Neuronal stem cell (in vitro differentiated cells): Measurements from ENCODE around the gene FLRT3.

Experiments
- DNase-seq: peaks from one replicate; pipeline ENCODE4 v3.0.0-alpha.2; 2013; ENCODE audit warnings: low spot score
- H2AFZ ChIP-seq: one replicate; pipeline ENCODE4 v1.6.1; 2013; ENCODE audit warnings: mild to moderate bottlenecking, low read length, inconsistent platforms
- H2AK5ac ChIP-seq: 2 replicates; pipeline ENCODE4 v1.6.1; 2013; ENCODE audit warnings: low read depth, mild to moderate bottlenecking, inconsistent platforms, low read length, moderate library complexity, mixed read lengths
- H2BK120ac ChIP-seq: 2 replicates; pipeline ENCODE4 v1.6.1; 2013; ENCODE audit warnings: low read depth, mild to moderate bottlenecking, inconsistent platforms, low read length, moderate library complexity, mixed read lengths
- H2BK12ac ChIP-seq: one replicate; pipeline ENCODE4 v1.6.1; 2013; ENCODE audit warnings: low read length, inconsistent platforms
- H2BK15ac ChIP-seq: 2 replicates; pipeline ENCODE4 v1.6.1; 2013; ENCODE audit warnings: mild to moderate bottlenecking, low read length, inconsistent platforms, mixed read lengths
- H2BK5ac ChIP-seq: one replicate; pipeline ENCODE4 v1.6.1; 2013; ENCODE audit warnings: inconsistent platforms, mild to moderate bottlenecking, low read length, moderate library complexity
- H3K14ac ChIP-seq: one replicate; pipeline ENCODE4 v1.6.1; 2013; ENCODE audit warnings: low read length, inconsistent platforms
- H3K18ac ChIP-seq: 2 replicates; pipeline ENCODE4 v1.6.1; 2013; ENCODE audit warnings: low read length, inconsistent platforms
- H3K23ac ChIP-seq: 2 replicates; pipeline ENCODE4 v1.6.1; 2013; ENCODE audit warnings: low read depth, mild to moderate bottlenecking, mixed read lengths, low read length, inconsistent platforms; ENCODE audit not compliant: poor library complexity
- H3K27ac ChIP-seq: replicated peaks from 3 replicates; pipeline ENCODE4 v1.5.1; 2013; ENCODE audit warnings: low read length, inconsistent platforms
- H3K27me3 ChIP-seq, 3 experiments: 2 replicates each; pipeline ENCODE4 v1.6.1; 2013; ENCODE audit warnings: low read length in 3 of 3, mild to moderate bottlenecking in 2 of 3, inconsistent platforms in 1 of 3, low read depth in 1 of 3, mixed read lengths in 1 of 3, moderate library complexity in 1 of 3; ENCODE audit not compliant: control insufficient read depth in 3 of 3, insufficient read depth in 3 of 3
- H3K36me3 ChIP-seq, 2 donors: replicated peaks in 1 of 2; 2 replicates each; pipeline ENCODE4 v1.6.1; 2013; ENCODE audit warnings: low read length in 2 of 2; ENCODE audit not compliant: control insufficient read depth in 2 of 2, insufficient read depth in 2 of 2
- H3K4ac ChIP-seq: 2 replicates; pipeline ENCODE4 v1.6.1; 2013; ENCODE audit warnings: inconsistent platforms, mild to moderate bottlenecking, low read length, moderate library complexity
- H3K4me1 ChIP-seq, 2 donors: 1 replicate in 1 of 2; 2 replicates in 1 of 2; pipeline ENCODE4 v1.6.1; 2013; ENCODE audit warnings: low read length in 2 of 2, low read depth in 1 of 2; ENCODE audit not compliant: control insufficient read depth in 2 of 2, insufficient read depth in 1 of 2
- H3K4me2 ChIP-seq: one replicate; pipeline ENCODE4 v1.6.1; 2013; ENCODE audit warnings: mild to moderate bottlenecking, low read length, inconsistent platforms; ENCODE audit not compliant: insufficient read depth, poor library complexity, severe bottlenecking
- H3K4me3 ChIP-seq, 2 donors: 2 replicates each; pipeline ENCODE4 v1.5.1; 2013; ENCODE audit warnings: low read length in 2 of 2, mild to moderate bottlenecking in 2 of 2, inconsistent platforms in 1 of 2, moderate library complexity in 1 of 2
- H3K79me1 ChIP-seq: one replicate; pipeline ENCODE4 v1.6.1; 2013; ENCODE audit warnings: low read depth, mild to moderate bottlenecking, inconsistent platforms, low read length, moderate library complexity
- H3K9ac ChIP-seq: one replicate; pipeline ENCODE4 v1.6.1; 2013; ENCODE audit warnings: mild to moderate bottlenecking, low read depth, low read length, inconsistent platforms; ENCODE audit not compliant: poor library complexity
- H3K9me3 ChIP-seq, 2 donors: replicated peaks in 1 of 2; 2 replicates each; pipeline versions ENCODE3 to v1.6.1; 2013; ENCODE audit warnings: low read length in 2 of 2, mild to moderate bottlenecking in 2 of 2, inconsistent platforms in 1 of 2, low read depth in 1 of 2, mixed read lengths in 1 of 2, moderate library complexity in 1 of 2; ENCODE audit not compliant: control insufficient read depth in 2 of 2, insufficient read depth in 1 of 2
- H4K8ac ChIP-seq: one replicate; pipeline ENCODE4 v1.6.1; 2013; ENCODE audit warnings: low read depth, mild to moderate bottlenecking, inconsistent platforms, low read length, moderate library complexity
- H4K91ac ChIP-seq: one replicate; pipeline ENCODE4 v1.6.1; 2013; ENCODE audit warnings: low read length, low read depth, mild to moderate bottlenecking, inconsistent platforms; ENCODE audit not compliant: poor library complexity
- WGBS, 2 donors: extraction: QIAGEN DNeasy Blood & Tissue Kit; methylation state at CpG; one replicate each; pipeline ENCODE4 v1.1.7; 2013; ENCODE audit warnings: missing lambda C conversion rate in 2 of 2, mixed read lengths in 1 of 2; ENCODE audit not compliant: insufficient read length in 2 of 2, insufficient replicate concordance in 1 of 2; ENCODE audit errors: extremely low coverage in 2 of 2; 5-methylcytosine and 5-hydroxymethylcytosine counted together

Gene FLRT3

GRCh38 chr20:14343491-14344065 lies 6.2 kb upstream of the FLRT3 start:
- no CpG with 5 or more reads among the region's 2 CpGs for WGBS, 2 donors
- Histone ChIP-seq H3K27me3 (peaks cover 0 to 2% (median 0%) of the 10 kb centered on the region in 3 experiments), H3K18ac (no peak overlapping the region), H2AK5ac (no peak overlapping the region), H3K4me2 (no peak overlapping the region), H3K9me3 (peaks cover 0 to 2% of the 10 kb centered on the region in 2 donors), H3K79me1 (no peaks in the 10 kb centered on the region), H4K91ac (no peak overlapping the region), H3K4me3 (no peak overlapping the region), H3K4ac (no peak overlapping the region), H3K14ac (no peak overlapping the region), H3K23ac (no peak overlapping the region), H2BK12ac (no peak overlapping the region), H2BK120ac (no peak overlapping the region), H2BK5ac (no peak overlapping the region), H2BK15ac (no peak overlapping the region), H3K36me3 (no peaks in the 10 kb centered on the region), H2AFZ (no peak overlapping the region), H3K27ac (no peak overlapping the region), H3K4me1 (peaks cover 2 to 4% of the 10 kb centered on the region in 2 donors), H3K9ac (no peak overlapping the region), H4K8ac (no peak overlapping the region)
- no peak for DNase-seq

GRCh38 chr20:14342918-14343317 lies 5.5 kb upstream of the FLRT3 start:
- Histone ChIP-seq H2BK15ac (no peak overlapping the region), H2BK120ac (no peak overlapping the region), H2AFZ (no peak overlapping the region), H3K27ac (no peak overlapping the region), H3K79me1 (no peaks in the 10 kb centered on the region), H2AK5ac (no peak overlapping the region), H3K9ac (no peak overlapping the region), H3K14ac (no peak overlapping the region), H3K4me3 (no peak overlapping the region), H3K9me3 (peaks cover 0 to 2% of the 10 kb centered on the region in 2 donors), H3K18ac (no peak overlapping the region), H3K36me3 (no peaks in the 10 kb centered on the region), H3K4ac (no peak overlapping the region), H4K8ac (no peak overlapping the region), H4K91ac (no peak overlapping the region), H3K4me2 (no peak overlapping the region), H3K27me3 (peaks cover 0 to 2% (median 0%) of the 10 kb centered on the region in 3 experiments), H2BK12ac (no peak overlapping the region), H3K23ac (no peak overlapping the region), H3K4me1 (peaks cover 2 to 4% of the 10 kb centered on the region in 2 donors), H2BK5ac (no peak overlapping the region)
- no CpG with 5 or more reads among the region's 1 CpG for WGBS, 2 donors
- no peak for DNase-seq

- Histone ChIP-seq H3K14ac (no peak overlapping the region), H3K79me1 (no peaks in the 10 kb centered on the region), H4K91ac (no peak overlapping the region), H2AK5ac (no peak overlapping the region), H3K27ac (no peak overlapping the region), H3K23ac (no peak overlapping the region), H2BK15ac (no peak overlapping the region), H3K4me2 (no peak overlapping the region), H3K18ac (no peak overlapping the region), H3K4me1 (peaks cover 2 to 4% of the 10 kb centered on the region in 2 donors), H4K8ac (no peak overlapping the region), H3K9me3 (peaks cover 0 to 2% of the 10 kb centered on the region in 2 donors), H2BK12ac (no peak overlapping the region), H3K36me3 (no peaks in the 10 kb centered on the region), H2AFZ (no peak overlapping the region), H3K27me3 (peaks cover 0 to 2% (median 0%) of the 10 kb centered on the region in 3 experiments), H3K4me3 (no peak overlapping the region), H3K4ac (no peak overlapping the region), H3K9ac (no peak overlapping the region), H2BK5ac (no peak overlapping the region), H2BK120ac (no peak overlapping the region)
- no CpG with 5 or more reads among the region's 4 CpGs for WGBS, 2 donors
- no peak for DNase-seq
Measured at GRCh38 chr20:14341801-14342200, 4.4 kb upstream of the FLRT3 start.

GRCh38 chr20:14336686-14337085 lies 726 bp downstream of the FLRT3 start:
- Histone ChIP-seq H2BK5ac (no peak overlapping the region), H3K9me3 (no peaks in the 10 kb centered on the region), H3K14ac (no peak overlapping the region), H4K91ac (no peak overlapping the region), H2BK15ac (no peak overlapping the region), H3K18ac (no peak overlapping the region), H3K79me1 (no peaks in the 10 kb centered on the region), H2AFZ (peak overlapping the region; percentile 49), H2BK120ac (no peak overlapping the region), H3K27ac (peak overlapping the region; percentile 63), H4K8ac (no peak overlapping the region), H3K27me3 (no peaks in the 10 kb centered on the region), H3K9ac (no peak overlapping the region), H3K4me2 (peak overlapping the region; percentile 56), H3K23ac (no peak overlapping the region), H3K36me3 (peaks cover 0 to 7% of the 10 kb centered on the region in 2 donors), H3K4ac (no peak overlapping the region), H2BK12ac (no peak overlapping the region), H2AK5ac (no peak overlapping the region), H3K4me3 (peak overlapping the region; percentile 60 to 80), H3K4me1 (peaks cover 0 to 12% of the 10 kb centered on the region in 2 donors)
- WGBS, 2 donors: no CpG with 5 or more reads among the region's 4 CpGs
- no peak for DNase-seq
